Midbrain (tissue), 1 donor: ENCODE data around the gene LRRC4C.
"Not testable (repeated sequence)": the region's sequence is repeated elsewhere in the genome, so short reads cannot be mapped to it uniquely, and the experiment has no call there.

ENCODE experiments used
- DNase-seq: peaks from one replicate; lab custom pipeline; 2025; lab: John Stamatoyannopoulos, UW

Gene LRRC4C

DNA sequence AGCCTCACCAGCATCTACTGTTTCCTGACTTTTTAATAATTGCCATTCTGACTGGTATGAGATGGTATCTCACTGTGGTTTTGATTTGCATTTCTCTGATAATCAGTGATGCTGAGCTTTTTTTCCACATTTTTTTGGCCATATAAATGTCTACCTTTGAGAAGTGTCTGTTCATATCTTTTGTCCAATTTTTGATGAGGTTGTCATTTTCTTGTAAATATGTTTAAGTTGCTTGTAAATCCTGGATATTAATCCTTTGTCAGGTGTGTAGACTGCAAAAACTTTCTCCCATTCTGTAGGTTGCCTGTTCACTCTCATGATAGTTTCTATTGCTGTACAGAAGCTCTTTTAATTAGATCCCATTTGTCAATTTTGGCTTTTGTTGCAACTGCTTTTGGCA is 439.8 kb downstream of the LRRC4C start:
- DNase-seq: not testable (repeated sequence)

DNA sequence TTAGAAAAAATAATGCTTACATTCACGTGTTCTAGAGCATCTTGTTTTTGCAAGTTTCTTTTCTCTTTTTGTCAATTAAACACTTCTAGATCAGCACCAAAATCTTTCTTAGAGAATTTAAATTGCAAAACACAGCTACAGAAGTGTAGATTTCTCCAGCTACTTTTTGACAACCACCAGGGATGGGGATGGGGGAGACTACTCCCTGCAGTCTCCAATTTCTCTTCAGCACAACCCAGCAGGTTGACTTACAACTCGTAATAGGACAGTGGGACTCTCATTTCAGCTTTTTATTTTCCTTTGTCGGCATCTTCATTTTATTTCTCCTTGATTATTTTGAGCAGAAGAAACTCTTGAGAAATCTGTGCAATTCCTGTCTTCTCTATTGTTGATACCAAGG is 441.2 kb downstream of the LRRC4C start:
- no peak for DNase-seq

GRCh38 chr11:41010361-41011050 is 448.9 kb downstream of the LRRC4C start:
- no peak for DNase-seq

DNA sequence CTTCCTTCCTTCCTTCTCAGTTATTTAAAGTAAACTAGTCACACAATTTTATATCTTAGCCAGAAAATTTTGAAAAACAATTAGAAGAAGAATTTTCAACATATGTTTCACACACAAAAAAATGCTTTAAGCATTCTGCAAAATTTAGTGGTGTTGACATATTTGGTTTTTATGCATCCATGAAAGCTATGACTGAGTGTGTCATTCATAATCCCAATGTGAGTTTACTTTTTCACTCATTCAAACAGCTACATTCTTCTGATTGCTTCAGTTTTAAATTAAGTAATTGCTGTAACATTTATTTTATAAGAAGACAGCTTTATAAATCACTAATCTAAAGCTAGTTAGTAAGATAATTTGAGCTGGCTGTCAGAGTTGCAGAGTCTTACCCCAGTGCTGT is 453.5 kb downstream of the LRRC4C start:
- DNase-seq: no peak

GRCh38 chr11:41003339-41004282 is 455.8 kb downstream of the LRRC4C start:
- no peak for DNase-seq

DNA sequence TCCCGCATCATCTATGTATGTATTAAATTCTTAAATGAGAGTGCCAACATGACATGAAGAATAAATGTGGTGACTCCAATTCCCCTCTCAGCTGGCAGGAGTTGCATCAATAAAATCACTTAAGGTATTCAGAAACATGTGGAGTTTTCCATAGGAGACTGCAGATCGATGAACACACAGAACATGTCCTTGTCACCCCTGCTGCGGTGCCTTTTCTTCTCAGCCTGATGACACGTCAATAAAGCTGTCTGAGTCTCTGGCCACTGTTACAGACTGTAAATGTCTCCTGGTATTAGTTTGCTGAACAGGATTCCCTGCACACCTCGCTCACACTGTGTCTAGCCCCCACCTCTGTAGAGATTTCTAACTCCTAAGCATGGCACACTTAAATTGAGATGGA is 460.5 kb downstream of the LRRC4C start:
- DNase-seq: no peak

DNA sequence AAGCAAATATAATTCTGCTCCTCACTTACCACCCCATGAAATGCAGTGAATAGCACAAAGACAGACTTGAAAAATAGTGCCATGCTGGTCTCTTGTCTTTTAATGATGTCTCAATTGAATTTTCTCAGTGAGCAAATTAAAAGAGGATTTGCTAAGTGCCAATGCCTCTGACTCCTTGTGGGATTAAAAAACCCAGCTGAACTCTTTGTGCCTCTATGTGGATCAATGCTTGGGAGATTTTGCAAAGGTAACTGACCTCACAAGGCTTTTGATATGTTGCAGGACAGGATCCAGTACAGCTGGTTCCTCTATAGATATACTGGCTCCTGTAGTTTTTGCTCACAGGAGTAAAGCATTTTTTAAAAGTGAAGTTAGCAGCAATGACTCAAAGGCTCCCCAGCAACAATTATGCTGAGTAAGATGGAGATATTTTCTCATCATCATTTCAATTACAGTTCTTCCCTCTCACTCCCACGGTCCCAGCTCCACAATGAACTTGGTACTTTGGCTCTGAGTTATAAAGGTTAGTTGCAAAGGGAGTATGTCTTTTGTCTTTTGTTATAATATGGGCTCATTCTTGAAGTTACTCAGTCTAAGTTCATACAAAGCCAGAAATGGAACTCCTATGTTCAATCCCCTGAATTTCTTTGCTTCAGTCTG is 471.5 kb downstream of the LRRC4C start:
- no peak for DNase-seq

DNA sequence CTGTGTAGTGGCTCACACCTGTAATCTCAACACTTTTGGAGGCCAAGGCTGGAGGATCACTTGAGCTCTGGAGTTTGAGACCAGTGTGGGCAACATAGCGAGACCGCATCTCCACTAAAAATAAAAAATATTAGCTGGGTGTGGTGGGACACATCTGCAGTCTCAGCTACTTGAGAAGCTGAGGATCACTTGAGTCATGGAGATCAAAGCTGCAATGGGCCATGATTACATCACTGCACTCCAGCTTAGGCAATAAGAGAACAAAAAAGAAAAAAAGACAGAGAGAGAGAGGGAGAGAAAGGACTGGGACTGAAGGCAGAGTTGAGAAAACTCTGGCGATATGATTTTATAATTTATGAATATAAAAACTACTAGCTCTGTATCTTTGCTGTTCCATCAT is 473.1 kb downstream of the LRRC4C start:
- no peak for DNase-seq

GRCh38 chr11:40975076-40975475 is 484.4 kb downstream of the LRRC4C start:
- no peak for DNase-seq

GRCh38 chr11:40974186-40974795 is 485.2 kb downstream of the LRRC4C start:
- DNase-seq: no peak

GRCh38 chr11:40958707-40959106 is 500.7 kb downstream of the LRRC4C start:
- DNase-seq: no peak

- DNase-seq: no peak
Measured at GRCh38 chr11:40952479-40952878, 507.0 kb downstream of the LRRC4C start.

GRCh38 chr11:40938002-40938401 is 521.5 kb downstream of the LRRC4C start:
- DNase-seq: no peak

- DNase-seq: no peak
Measured at GRCh38 chr11:40924915-40925314, 534.5 kb downstream of the LRRC4C start.

DNA sequence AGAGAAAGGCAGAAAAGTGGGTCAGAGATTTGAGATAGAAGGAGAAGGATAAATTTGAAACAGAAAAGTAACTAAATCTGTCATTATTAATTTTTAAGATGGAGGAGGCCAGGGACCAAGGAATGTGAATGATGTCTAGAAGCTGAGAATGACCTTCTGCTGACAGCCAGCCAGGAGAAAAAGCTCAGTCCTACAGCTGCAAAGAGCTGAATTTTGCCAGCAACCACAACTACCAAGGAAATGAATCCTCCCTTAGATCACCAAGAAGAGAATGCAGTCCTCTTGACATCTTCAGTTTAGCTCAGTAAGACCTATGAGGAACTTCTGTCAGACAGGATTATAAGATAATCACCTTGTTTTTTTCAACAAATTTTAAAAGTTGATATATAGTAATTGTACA is 538.2 kb downstream of the LRRC4C start:
- DNase-seq: no peak

GRCh38 chr11:40910774-40911173 is 548.7 kb downstream of the LRRC4C start:
- not testable (repeated sequence) for DNase-seq

- no peak for DNase-seq
Measured at GRCh38 chr11:40894501-40894900, 565.0 kb downstream of the LRRC4C start.

GRCh38 chr11:40885250-40885954 is 574.0 kb downstream of the LRRC4C start:
- no peak for DNase-seq

GRCh38 chr11:40882301-40882700 is 577.2 kb downstream of the LRRC4C start:
- DNase-seq: no peak

GRCh38 chr11:40879911-40880310 is 579.5 kb downstream of the LRRC4C start:
- DNase-seq: no peak

DNA sequence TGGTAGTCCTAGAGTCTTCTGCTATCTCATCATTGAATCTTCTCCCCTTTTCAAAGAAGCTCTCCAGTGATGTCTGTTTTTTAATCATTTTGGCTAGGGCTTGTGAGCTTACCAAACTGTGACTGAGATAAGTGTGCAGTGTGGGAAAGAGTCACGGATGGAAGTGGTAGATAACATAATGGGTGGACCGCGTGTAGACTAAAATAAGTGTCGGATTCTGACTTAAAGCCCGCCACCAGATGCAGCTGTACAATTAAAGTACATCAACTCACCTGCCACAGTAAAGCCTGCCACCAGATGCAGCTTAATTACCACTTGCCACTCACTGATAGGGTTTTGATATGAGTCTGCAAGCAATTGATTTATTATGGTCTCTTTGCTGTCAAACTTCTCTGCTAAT is 581.5 kb downstream of the LRRC4C start:
- no peak for DNase-seq

DNA sequence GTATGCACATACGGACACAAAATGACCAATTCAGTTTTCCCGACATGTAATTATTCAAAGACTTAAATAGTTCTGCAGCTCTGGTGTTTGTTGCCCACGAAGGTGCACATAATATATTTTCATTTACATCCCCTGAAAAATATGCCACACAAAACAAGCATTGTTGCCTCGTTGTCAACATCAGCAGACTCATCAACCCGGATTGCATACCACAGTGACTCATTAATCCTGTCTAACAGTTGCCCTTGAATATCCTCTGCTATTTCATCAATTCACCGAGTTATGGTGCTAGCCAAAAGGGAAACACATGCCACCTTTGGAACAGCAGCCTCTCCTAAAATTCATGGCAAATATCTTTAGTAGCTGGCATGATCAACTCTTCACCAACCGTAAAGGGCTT is 582.2 kb downstream of the LRRC4C start:
- no peak for DNase-seq
